GM12878 (cell line): ENCODE results near the gene AJUBA. TPM values are rescaled to one million over a fixed set of nuclear protein-coding genes. Genes with fewer than 3 reads are reported as not detected.
A peak's percentile ranks its signal among the peaks of the same experiment; 100 is the strongest.

ENCODE experiments used
- ATAC-seq: fragments of 200-7000 bp; cut with Tn5 transposase; 3 replicates; pipeline ENCODE4 v1.9.1; 2020; ENCODE audit warnings: mild to moderate bottlenecking, moderate library complexity
- BruUV-seq: library from RNA; stranded (reverse); fragments of 400-500 nt; replicated peaks from 2 replicates; lab custom pipeline; 2021; lab: Mats Ljungman, UMichigan
- CTCF ChIA-PET: fragments of 300-600 bp; sonication (Branson Sonifier 250); formaldehyde crosslinking; extraction: SDS; loops from one replicate; lab custom pipeline; 2021; ENCODE audit warnings: inconsistent platforms; lab: Yijun Ruan, JAX
- POLR2A ChIA-PET: fragments of 350-600 bp; formaldehyde crosslinking; extraction: SDS; loops from one replicate; lab custom pipeline; 2021; ENCODE audit warnings: inconsistent platforms; lab: Charles Lee
- RAD21 ChIA-PET: fragments of 300-600 bp; sonication (Branson Sonifier 250); formaldehyde crosslinking; loops from one replicate; lab custom pipeline; 2023; ENCODE audit warnings: antibody characterized with exemption; ENCODE audit not compliant: unreplicated experiment; lab: Charles Lee
- SMC1A ChIA-PET: fragments of 300-600 bp; sonication (Branson Sonifier 250); formaldehyde crosslinking; loops from one replicate; lab custom pipeline; 2023; ENCODE audit not compliant: unreplicated experiment, uncharacterized antibody; lab: Charles Lee
- DNase-seq: peaks from one replicate; pipeline ENCODE4 v3.0.0-alpha.2; 2011; ENCODE audit warnings: low read depth, low spot score
- FAIRE-seq: peaks from 3 replicates; lab custom pipeline; 2011; peaks lifted over from hg19 to GRCh38; lab: Jason Lieb, UNC
- H2AFZ ChIP-seq: 2 replicates; pipeline ENCODE4 v1.6.0; 2011; ENCODE audit warnings: low read depth, low read length, control low read depth; ENCODE audit not compliant: control insufficient read depth
- H3K27ac ChIP-seq: 2 replicates; pipeline ENCODE4 v1.5.1; 2011; ENCODE audit warnings: control low read depth; ENCODE audit not compliant: control insufficient read depth, insufficient read depth
- H3K27me3 ChIP-seq, 2 experiments: replicated peaks in 1 of 2; 2 replicates each; pipeline versions ENCODE4 v1.6.0 to v1.6.1; 2011; ENCODE audit warnings: low read length in 1 of 2; ENCODE audit not compliant: control insufficient read depth in 2 of 2, insufficient read depth in 2 of 2
- H3K36me3 ChIP-seq, 2 experiments: 2 replicates each; pipeline ENCODE4 v1.5.1; 2011; ENCODE audit warnings: low read length in 1 of 2; ENCODE audit not compliant: control insufficient read depth in 2 of 2, insufficient read depth in 2 of 2
- H3K4me1 ChIP-seq: 2 replicates; pipeline ENCODE4 v1.6.1; 2011; ENCODE audit warnings: mild to moderate bottlenecking, low read length, moderate library complexity, mixed read lengths; ENCODE audit not compliant: control insufficient read depth, insufficient read depth
- H3K4me2 ChIP-seq: 2 replicates; pipeline ENCODE4 v1.6.0; 2011; ENCODE audit warnings: control low read depth; ENCODE audit not compliant: control insufficient read depth, insufficient read depth
- H3K4me3 ChIP-seq: fragments of 200-600 bp; sonication (generic); 2 replicates; pipeline ENCODE4 v1.5.1; 2016
- H3K79me2 ChIP-seq: 2 replicates; pipeline ENCODE4 v1.6.0; 2011; ENCODE audit warnings: low read length; ENCODE audit not compliant: control insufficient read depth, insufficient read depth
- H3K9ac ChIP-seq: 2 replicates; pipeline ENCODE4 v1.8.0; 2011; ENCODE audit warnings: low read length, control low read depth, mixed read lengths; ENCODE audit not compliant: control insufficient read depth, insufficient read depth
- H3K9me3 ChIP-seq: replicated peaks from 3 replicates; pipeline ENCODE4 v1.5.1; 2011; ENCODE audit warnings: mild to moderate bottlenecking, low read length; ENCODE audit not compliant: control insufficient read depth, insufficient read depth
- H4K20me1 ChIP-seq: 2 replicates; pipeline ENCODE4 v1.6.0; 2011; ENCODE audit not compliant: control insufficient read depth, insufficient read depth
- CBFB ChIP-seq: IDR thresholded peaks from 2 replicates; pipeline ENCODE4 v1.6.1; 2016; ENCODE audit warnings: antibody characterized with exemption, low read depth
- MLLT1 ChIP-seq: fragments of 450-650 bp; IDR thresholded peaks from 2 replicates; pipeline ENCODE4 v1.6.1; 2016; ENCODE audit warnings: mild to moderate bottlenecking
- WGBS: methylation state at CpG from one replicate; pipeline ENCODE4 v1.1.6; 2016; ENCODE audit warnings: low lambda C conversion rate; ENCODE audit not compliant: insufficient replicate concordance, insufficient coverage; ENCODE audit errors: missing lambda C conversion rate; 5-methylcytosine and 5-hydroxymethylcytosine counted together
- in situ Hi-C: fragments of 300-500 bp; cut with MboI; formaldehyde crosslinking; loops from 9 replicates; pipeline ENCODE4 v1.14.3; 2018; ENCODE audit warnings: mixed read lengths
- intact Hi-C: fragments of 100-400 bp; cut with micrococcal nuclease; formaldehyde crosslinking; loops from one replicate; pipeline ENCODE4 v1.14.2; 2022; ENCODE audit not compliant: unreplicated experiment
- polyA plus RNA-seq, 11 experiments: library from polyadenylated mRNA; depleted of rRNA in 4 of 11; unstranded in 6 of 11; stranded (reverse) in 5 of 11; fragments of >200 nt; fragmentation: Nextera tagmentation in 4 of 11; fragmentation: Illumina TruSeq in 1 of 11; extraction: Ambion mirVana in 4 of 11; extraction: Trizol in 1 of 11; gene quantifications; 1 replicate in 1 of 11; 2 replicates in 10 of 11; pipeline versions ENCODE4 v1.2.1 to v1.2.3, GENCODE V29; 2011 to 2016; ENCODE audit warnings: inconsistent platforms in 2 of 11, missing spikeins in 2 of 11, low read depth in 1 of 11
- total RNA-seq, 4 experiments: library from RNA; depleted of rRNA in 3 of 4; stranded (reverse); fragments of >200 nt in 3 of 4; fragmentation: Illumina TruSeq in 1 of 4; extraction: Trizol in 1 of 4; gene quantifications; 2 replicates each; pipeline versions ENCODE4 v1.2.1 to v1.2.3, GENCODE V29; 2013 to 2021

The AJUBA gene
- total and polyA plus RNA-seq, 10 of the 15 experiments (the other 5 are each of a cell fraction or from before 2014, with no cell fraction given): 0.03 to 18.1 (median 0.36) TPM; not detected in 1

- ATAC-seq (no peak), FAIRE-seq (no peak), DNase-seq (no peak)
- Histone ChIP-seq H3K79me2 (no peaks in the 10 kb centered on the region), H3K4me2 (no peak overlapping the region), H3K4me1 (no peaks in the 10 kb centered on the region), H3K36me3 (no peaks in the 10 kb centered on the region), H3K9ac (no peak overlapping the region), H3K9me3 (no peaks in the 10 kb centered on the region), H3K4me3 (no peak overlapping the region), H4K20me1 (no peaks in the 10 kb centered on the region), H3K27ac (no peak overlapping the region), H2AFZ (no peak overlapping the region), H3K27me3 (peaks cover 0 to 3% of the 10 kb centered on the region in 2 experiments; a peak in 2 of 4 replicates)
- intact Hi-C loops: loop anchor here (5.0 kb wide), 1 partner anchor 83 kb away; the partner anchor contains the start of gene CDH24
- BruUV-seq: no TSS peak
- ChIA-PET POLR2A (interaction anchor here (0.5 to 1.4 kb wide), 5 partner anchors 11 to 131 kb away, joined by 3 to 10 read pairs (median 3); partner anchors contain the start of gene HAUS4), SMC1A (interaction anchor here (0.9 to 4.2 kb wide), 4 partner anchors 12 to 83 kb away, joined by 3 to 34 read pairs (median 12); partner anchors contain the start of gene CDH24), RAD21 (interaction anchor here (0.7 to 8.8 kb wide), 9 partner anchors 8 to 94 kb away, joined by 3 to 110 read pairs (median 5); partner anchors contain the start of gene CDH24), CTCF (interaction anchor here (0.8 to 13.2 kb wide), 12 partner anchors 11 to 94 kb away, joined by 3 to 370 read pairs (median 30); partner anchors contain the start of genes AJUBA, CDH24, HAUS4 and PRMT5)
- in situ Hi-C loops: no loop called here
- 54% methylated on average over 9 of the region's 9 CpGs for WGBS
- TF ChIP-seq MLLT1 (peak; percentile 82), CBFB (no peak)
These were observed 7.6 kb downstream of the AJUBA start for GRCh38 chr14:22974530-22975313.
